ENCODE data around the gene ERCC5. TPM values are rescaled to one million over a fixed set of nuclear protein-coding genes. Genes with fewer than 3 reads are reported as not detected.

ERCC5 gene
- total RNA-seq, 4 donors from 2014 or later = 42.5 to 81.8 (median 68.3) TPM

- TF ChIP-seq CTCF (IDR thresholded peaks at IDR 0.05) = no peak
- ATAC-seq (ENCODE audit: low FRiP score) (no peak), DNase-seq (ENCODE audit: low spot score) (no peak)
Observed at GRCh38 chr13:102856557-102856956, 10.7 kb downstream of the ERCC5 start.

GRCh38 chr13:102862624-102863210 lies 16.9 kb downstream of the ERCC5 start:
- DNase-seq (ENCODE audit: low spot score) (no peak), ATAC-seq (ENCODE audit: low FRiP score) (no peak)
- TF ChIP-seq CTCF (IDR thresholded peaks at IDR 0.05) = no peak

- no peak for DNase-seq (ENCODE audit: low spot score)
- ATAC-seq (ENCODE audit: low FRiP score) = no peak
- no peak for TF ChIP-seq CTCF (IDR thresholded peaks at IDR 0.05)
Observed at GRCh38 chr13:102863590-102863989, 17.8 kb downstream of the ERCC5 start.

GRCh38 chr13:102868366-102868936 lies 22.6 kb downstream of the ERCC5 start:
- no peak for TF ChIP-seq CTCF (IDR thresholded peaks at IDR 0.05)
- no peak for ATAC-seq (ENCODE audit: low FRiP score)
- DNase-seq (ENCODE audit: low spot score) = no peak

GRCh38 chr13:102869948-102870676 lies 24.3 kb downstream of the ERCC5 start:
- TF ChIP-seq CTCF (IDR thresholded peaks at IDR 0.05) = no peak
- DNase-seq (ENCODE audit: low spot score) (no peak), ATAC-seq (ENCODE audit: low FRiP score) (peak; percentile 51)

- DNase-seq (ENCODE audit: low spot score) = no peak
- TF ChIP-seq CTCF (IDR thresholded peaks at IDR 0.05) = no peak
- peak; percentile 72 for ATAC-seq (ENCODE audit: low FRiP score)
Observed at GRCh38 chr13:102870677-102871415, 25.0 kb downstream of the ERCC5 start.

Data from omental fat pad (tissue), 4 donors.